SU-DHL-6 (cell line): ENCODE data around the gene SDR39U1.

Experiments
- H2AFZ ChIP-seq: fragments of 200-600 bp; sonication (generic); 2 replicates; pipeline ENCODE4 v1.6.1; 2014; ENCODE audit warnings: low read depth, mild to moderate bottlenecking, moderate library complexity, mixed read lengths, antibody characterized with exemption, low read length; ENCODE audit not compliant: severe bottlenecking
- H3F3A ChIP-seq: fragments of 200-600 bp; shearing (Covaris generic); 2 replicates; pipeline ENCODE4 v1.6.0; 2016; ENCODE audit warnings: antibody characterized with exemption, mild to moderate bottlenecking; ENCODE audit not compliant: insufficient read depth
- H3K27ac ChIP-seq: fragments of 200-600 bp; sonication (generic); 2 replicates; pipeline ENCODE4 v1.5.1; 2016; ENCODE audit warnings: low read depth, mild to moderate bottlenecking, low read length, moderate library complexity, mixed read lengths
- H3K27me3 ChIP-seq: fragments of 200-600 bp; sonication (generic), shearing (Covaris generic); 2 replicates; pipeline ENCODE4 v1.6.0; 2014; ENCODE audit warnings: mild to moderate bottlenecking, low read length
- H3K36me3 ChIP-seq: fragments of 200-600 bp; sonication (generic); 2 replicates; pipeline ENCODE4 v1.6.1; 2014; ENCODE audit warnings: mild to moderate bottlenecking, low read length, mixed read lengths
- H3K4me2 ChIP-seq: fragments of 300-600, 200-600 bp; shearing (Covaris generic), sonication (generic); 2 replicates; pipeline ENCODE4 v1.6.0; 2014; ENCODE audit warnings: low read length, low read depth, mild to moderate bottlenecking; ENCODE audit not compliant: poor library complexity, severe bottlenecking
- H3K4me3 ChIP-seq: fragments of 200-600 bp; sonication (generic); 2 replicates; pipeline ENCODE4 v1.5.1; 2014; ENCODE audit warnings: antibody characterized with exemption, low read length, mild to moderate bottlenecking, mixed read lengths; ENCODE audit not compliant: insufficient read depth, poor library complexity, severe bottlenecking
- H3K79me2 ChIP-seq: fragments of 200-600 bp; sonication (generic); 2 replicates; pipeline ENCODE4 v1.6.1; 2014; ENCODE audit warnings: mild to moderate bottlenecking, low read length, moderate library complexity; ENCODE audit not compliant: insufficient read depth
- H3K9ac ChIP-seq: fragments of 200-600 bp; sonication (generic); 2 replicates; pipeline ENCODE4 v1.7.0; 2014; ENCODE audit warnings: mild to moderate bottlenecking, low read length
- H3K9me2 ChIP-seq: fragments of 200-600 bp; sonication (generic); replicated peaks from 2 replicates; pipeline ENCODE4 v1.6.1; 2014; ENCODE audit warnings: low read length; ENCODE audit not compliant: insufficient read depth
- H3K9me3 ChIP-seq: fragments of 200-600 bp; sonication (generic); 2 replicates; pipeline ENCODE4 v1.6.1; 2014; ENCODE audit warnings: low read length, mixed read lengths; ENCODE audit not compliant: insufficient read depth
- H4K20me1 ChIP-seq: fragments of 200-600 bp; sonication (generic); 2 replicates; pipeline ENCODE4 v1.6.1; 2014; ENCODE audit warnings: low read depth, mild to moderate bottlenecking, antibody characterized with exemption, low read length, moderate library complexity, mixed read lengths
- EZH2phosphoT487 ChIP-seq: fragments of 200-600 bp; sonication (generic), shearing (Covaris generic); conservative IDR thresholded peaks from 2 replicates; pipeline ENCODE4 v1.6.1; 2018; ENCODE audit warnings: mild to moderate bottlenecking, antibody characterized with exemption, low read length, moderate library complexity, mixed read lengths
- TF ChIP-seq, protein P1 (sequence below): fragments of 200-600 bp; sonication (generic); IDR thresholded peaks from one replicate; pipeline ENCODE4 v1.5.1; 2017; ENCODE audit warnings: antibody characterized with exemption, mild to moderate bottlenecking, low read length, moderate library complexity; ENCODE audit not compliant: insufficient read depth, poor library complexity, severe bottlenecking

SDR39U1 gene

DNA sequence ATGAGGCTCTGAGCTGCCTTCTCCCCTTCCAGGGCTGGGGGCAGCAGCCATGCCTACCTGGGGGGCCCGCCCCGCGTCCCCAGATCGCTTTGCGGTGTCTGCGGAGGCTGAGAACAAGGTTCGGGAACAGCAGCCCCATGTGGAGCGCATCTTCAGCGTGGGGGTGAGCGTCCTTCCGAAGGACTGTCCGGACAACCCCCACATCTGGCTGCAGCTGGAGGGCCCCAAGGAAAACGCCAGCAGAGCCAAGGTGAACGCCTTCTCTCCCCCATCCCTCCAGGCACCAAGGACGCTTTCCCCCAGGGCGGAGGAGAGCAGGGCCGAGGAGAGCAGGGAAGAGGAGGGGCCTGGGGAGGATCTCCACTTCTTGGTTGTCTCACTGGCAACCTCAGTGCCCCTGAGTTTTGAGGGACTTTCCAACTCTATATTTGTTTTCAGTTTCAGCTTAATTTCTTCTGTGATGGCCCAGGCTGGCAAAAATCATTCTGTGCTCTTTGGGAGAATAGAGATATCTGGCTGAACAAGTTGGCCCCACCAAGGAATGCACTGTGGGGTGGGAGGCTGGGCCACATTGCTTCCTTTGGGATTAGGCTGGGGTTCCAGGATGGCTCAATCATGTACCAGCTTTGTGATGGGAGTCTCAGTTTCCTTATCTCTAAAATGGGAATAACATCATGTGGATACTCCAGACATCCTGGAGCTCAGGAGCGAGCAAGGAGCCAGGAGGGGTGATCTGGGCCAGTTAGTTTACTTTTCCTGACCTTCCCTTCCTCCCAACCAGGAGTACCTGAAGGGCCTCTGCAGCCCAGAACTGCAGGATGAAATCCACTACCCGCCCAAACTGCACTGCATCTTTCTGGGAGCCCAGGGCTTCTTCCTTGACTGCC is 11.7 kb downstream of the SDR39U1 start:
- H3K9ac ChIP-seq: peak overlapping the region; percentile 73
- H3K9me3 ChIP-seq: no peaks in the 10 kb centered on the region
- peaks cover 6% of the 10 kb centered on the region; the same call in 1 of the 2 replicates for H3F3A ChIP-seq
- H3K4me2 ChIP-seq: peak overlapping the region; percentile 92
- no peaks in the 10 kb centered on the region for H3K36me3 ChIP-seq
- peak overlapping the region; percentile 79 for H3K27ac ChIP-seq
- H3K79me2 ChIP-seq: no peaks in the 10 kb centered on the region
- no peaks in the 10 kb centered on the region for H3K27me3 ChIP-seq
- H4K20me1 ChIP-seq: no peaks in the 10 kb centered on the region
- H3K9me2 ChIP-seq: no peaks in the 10 kb centered on the region
- peak overlapping the region; percentile 17 for H2AFZ ChIP-seq
- TF ChIP-seq, protein P1, sequence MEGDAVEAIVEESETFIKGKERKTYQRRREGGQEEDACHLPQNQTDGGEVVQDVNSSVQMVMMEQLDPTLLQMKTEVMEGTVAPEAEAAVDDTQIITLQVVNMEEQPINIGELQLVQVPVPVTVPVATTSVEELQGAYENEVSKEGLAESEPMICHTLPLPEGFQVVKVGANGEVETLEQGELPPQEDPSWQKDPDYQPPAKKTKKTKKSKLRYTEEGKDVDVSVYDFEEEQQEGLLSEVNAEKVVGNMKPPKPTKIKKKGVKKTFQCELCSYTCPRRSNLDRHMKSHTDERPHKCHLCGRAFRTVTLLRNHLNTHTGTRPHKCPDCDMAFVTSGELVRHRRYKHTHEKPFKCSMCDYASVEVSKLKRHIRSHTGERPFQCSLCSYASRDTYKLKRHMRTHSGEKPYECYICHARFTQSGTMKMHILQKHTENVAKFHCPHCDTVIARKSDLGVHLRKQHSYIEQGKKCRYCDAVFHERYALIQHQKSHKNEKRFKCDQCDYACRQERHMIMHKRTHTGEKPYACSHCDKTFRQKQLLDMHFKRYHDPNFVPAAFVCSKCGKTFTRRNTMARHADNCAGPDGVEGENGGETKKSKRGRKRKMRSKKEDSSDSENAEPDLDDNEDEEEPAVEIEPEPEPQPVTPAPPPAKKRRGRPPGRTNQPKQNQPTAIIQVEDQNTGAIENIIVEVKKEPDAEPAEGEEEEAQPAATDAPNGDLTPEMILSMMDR: no peak
- no peak for TF ChIP-seq EZH2phosphoT487
- H3K4me3 ChIP-seq: peak overlapping the region; percentile 71

- peak overlapping the region; percentile 91 for H2AFZ ChIP-seq
Measured at GRCh38 chr14:24430143-24430681, 12.4 kb downstream of the SDR39U1 start.

DNA sequence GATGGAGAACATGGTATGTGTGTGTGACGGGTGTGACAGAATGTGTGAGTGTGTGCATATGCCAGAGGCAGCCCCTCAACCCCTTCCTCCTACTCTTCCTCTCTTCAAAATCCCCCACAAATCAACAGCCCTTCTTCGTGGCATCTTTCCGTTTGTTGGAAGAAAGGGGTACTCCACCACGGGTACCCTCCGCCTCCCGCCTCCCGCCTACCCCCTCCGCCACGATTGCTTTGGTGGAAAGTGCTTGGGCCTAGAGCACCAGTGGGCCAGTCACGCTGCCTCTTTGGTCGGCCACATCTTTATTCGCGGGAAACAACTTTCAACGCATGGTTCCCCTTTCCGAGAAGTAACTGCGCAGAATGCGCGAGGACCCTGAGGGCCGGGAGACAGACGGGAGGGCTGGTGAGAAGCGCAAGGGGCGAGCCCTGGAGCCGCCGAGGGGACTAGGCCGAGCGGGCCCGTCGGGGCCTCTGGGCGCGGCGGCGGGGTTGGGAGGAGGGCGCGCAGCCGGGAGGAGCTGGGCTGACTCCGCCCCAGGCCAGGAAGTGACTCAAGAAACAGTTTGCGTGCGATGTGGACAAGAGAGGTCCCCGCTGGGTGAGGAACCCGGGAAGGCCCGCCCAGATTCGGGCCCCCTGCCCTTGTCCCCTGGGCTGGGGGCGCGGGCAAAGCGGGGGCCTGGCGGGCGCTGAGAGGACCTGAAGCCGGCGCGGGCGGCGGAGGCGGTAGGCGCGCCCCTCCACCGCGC is 13.0 kb downstream of the SDR39U1 start, which contains the start of the genes CBLN3 and KHNYN:
Gene CBLN3, minus strand, starts transcription at position 274 of the 748 bp plus-strand sequence. CDS start 614 bp downstream, outside the sequence.
Gene KHNYN, plus strand, starts transcription at position 560 of the 748 bp plus-strand sequence. CDS start 777 bp downstream, outside the sequence.
- TF ChIP-seq, protein P1: no peak
- no peak for TF ChIP-seq EZH2phosphoT487
- Histone ChIP-seq H4K20me1 (no peaks in the 10 kb centered on the region), H3K4me2 (peak within 1 kb of the TSS; percentile 92), H3K9ac (peak within 1 kb of the TSS; percentile 73), H3K9me3 (no peaks in the 10 kb centered on the region), H3K27ac (peak within 1 kb of the TSS; percentile 79), H3K79me2 (no peaks in the 10 kb centered on the region), H3K27me3 (no peaks in the 10 kb centered on the region), H3K4me3 (peak within 1 kb of the TSS; percentile 71), H2AFZ (peak within 1 kb of the TSS; percentile 91), H3F3A (peaks cover 6% of the 10 kb centered on the region; the same call in 1 of the 2 replicates), H3K9me2 (no peaks in the 10 kb centered on the region), H3K36me3 (no peaks in the 10 kb centered on the region)

More at GRCh38 chr14:24430143-24430681, 12.4 kb downstream of the SDR39U1 start:
- no peaks in the 10 kb centered on the region for H3K27me3 ChIP-seq
- no peaks in the 10 kb centered on the region for H3K36me3 ChIP-seq
- H3K9me3 ChIP-seq: no peaks in the 10 kb centered on the region
- H3K4me3 ChIP-seq: peak overlapping the region; percentile 71
- peak overlapping the region; percentile 79 for H3K27ac ChIP-seq
- no peaks in the 10 kb centered on the region for H3K79me2 ChIP-seq
- H4K20me1 ChIP-seq: no peaks in the 10 kb centered on the region
- no peaks in the 10 kb centered on the region for H3K9me2 ChIP-seq
- H3F3A ChIP-seq: peaks cover 6% of the 10 kb centered on the region; the same call in 1 of the 2 replicates
- H3K9ac ChIP-seq: peak overlapping the region; percentile 73
- peak overlapping the region; percentile 92 for H3K4me2 ChIP-seq
- no peak for TF ChIP-seq EZH2phosphoT487
- TF ChIP-seq, protein P1: no peak
